GM23248 (cell line): ENCODE results near the gene THSD4. TPM values are rescaled to one million over a fixed set of nuclear protein-coding genes. Genes with fewer than 3 reads are reported as not detected.
A peak's percentile ranks its signal among the peaks of the same experiment; 100 is the strongest.

ENCODE experiments used
- DNase-seq: peaks from one replicate; pipeline ENCODE4 v3.0.0-alpha.2; 2015
- H2AFZ ChIP-seq: fragments of 200-600 bp; sonication (generic); 2 replicates; pipeline ENCODE4 v1.6.1; 2016; ENCODE audit warnings: antibody characterized with exemption
- H3F3A ChIP-seq: fragments of 200-600 bp; sonication (generic); 2 replicates; pipeline ENCODE4 v1.6.1; 2016; ENCODE audit warnings: mild to moderate bottlenecking, antibody characterized with exemption, mixed run types; ENCODE audit not compliant: insufficient read depth
- H3K27ac ChIP-seq: fragments of 200-600 bp; sonication (generic); 2 replicates; pipeline ENCODE4 v1.5.1; 2016; ENCODE audit warnings: mild to moderate bottlenecking
- H3K27me3 ChIP-seq: fragments of 200-600 bp; sonication (generic); replicated peaks from 2 replicates; pipeline ENCODE4 v1.6.1; 2016; ENCODE audit warnings: mild to moderate bottlenecking; ENCODE audit not compliant: insufficient read depth
- H3K36me3 ChIP-seq: fragments of 200-600 bp; sonication (generic); 2 replicates; pipeline ENCODE4 v1.6.1; 2016; ENCODE audit warnings: low read depth, mild to moderate bottlenecking
- H3K4me1 ChIP-seq: fragments of 200-600 bp; sonication (generic); 2 replicates; pipeline ENCODE4 v1.6.1; 2016; ENCODE audit warnings: mild to moderate bottlenecking; ENCODE audit not compliant: insufficient read depth
- H3K4me2 ChIP-seq: fragments of 200-600 bp; sonication (generic); one replicate; pipeline ENCODE4 v1.6.1; 2016; ENCODE audit warnings: mild to moderate bottlenecking; ENCODE audit not compliant: unreplicated experiment
- H3K4me3 ChIP-seq: fragments of 200-600 bp; sonication (generic); 2 replicates; pipeline ENCODE4 v1.5.1; 2016; ENCODE audit warnings: mild to moderate bottlenecking
- H3K79me2 ChIP-seq: fragments of 200-600 bp; sonication (generic); 2 replicates; pipeline ENCODE4 v1.6.1; 2016; ENCODE audit warnings: mild to moderate bottlenecking; ENCODE audit not compliant: insufficient read depth
- H3K9ac ChIP-seq: fragments of 200-600 bp; sonication (generic); 2 replicates; pipeline ENCODE4 v1.6.1; 2016; ENCODE audit warnings: mild to moderate bottlenecking
- H3K9me2 ChIP-seq: fragments of 200-600 bp; sonication (generic); 2 replicates; pipeline ENCODE4 v1.6.1; 2016; ENCODE audit warnings: mixed run types, mild to moderate bottlenecking, moderate library complexity; ENCODE audit not compliant: insufficient read depth
- H3K9me3 ChIP-seq: fragments of 200-600 bp; sonication (generic); one replicate; pipeline ENCODE4 v1.6.1; 2017; ENCODE audit warnings: low read depth
- H4K20me1 ChIP-seq: fragments of 200-600 bp; sonication (generic); 2 replicates; pipeline ENCODE4 v1.6.0; 2016; ENCODE audit not compliant: insufficient read depth
- EZH2 ChIP-seq: fragments of 200-600 bp; sonication (generic); IDR thresholded peaks from 2 replicates; pipeline ENCODE4 v1.6.1; 2018; ENCODE audit warnings: antibody characterized with exemption, mild to moderate bottlenecking; ENCODE audit not compliant: insufficient read depth, poor library complexity, severe bottlenecking
- EZH2phosphoT487 ChIP-seq: fragments of 200-600 bp; sonication (generic); IDR thresholded peaks from 2 replicates; pipeline ENCODE4 v1.6.1; 2018; ENCODE audit warnings: antibody characterized with exemption, moderate library complexity, mild to moderate bottlenecking, low read depth; ENCODE audit not compliant: insufficient read depth
- WGBS, 2 experiments: methylation state at CpG; one replicate each; pipeline ENCODE4 v1.1.6; 2015 to 2017; ENCODE audit warnings: low lambda C conversion rate in 2 of 2, low coverage in 1 of 2; ENCODE audit errors: missing lambda C conversion rate in 2 of 2; 5-methylcytosine and 5-hydroxymethylcytosine counted together
- in situ Hi-C: fragments of 300-500 bp; cut with MboI; formaldehyde crosslinking; loops from 2 replicates; pipeline ENCODE4 v1.15.0; 2020
- polyA plus RNA-seq: library from polyadenylated mRNA; unstranded; fragments of >200 nt; fragmentation: Nextera tagmentation; extraction: Ambion mirVana; gene quantifications from 2 replicates; pipeline ENCODE4 v1.2.1, GENCODE V29; 2016
- total RNA-seq: library from RNA; depleted of rRNA; stranded (reverse); fragments of >200 nt; shearing (Covaris generic); gene quantifications from 2 replicates; pipeline ENCODE4 v1.2.3, GENCODE V29; 2014

The THSD4 gene
- total and polyA plus RNA-seq, 2 experiments from 2014 or later, result 14.2 to 58.9 TPM

- H3K36me3 ChIP-seq, result no peaks in the 10 kb centered on the region
- H3K27me3 ChIP-seq, result no peaks in the 10 kb centered on the region
- H3K9me2 ChIP-seq, result no peaks in the 10 kb centered on the region
- WGBS, 2 experiments, result 59 to 67% methylated on average over 5 of the region's 5 CpGs
- TF ChIP-seq EZH2, result no peak
- no peak for TF ChIP-seq EZH2phosphoT487
- H3K4me1 ChIP-seq, result peaks cover 10% of the 10 kb centered on the region; the same call in 1 of the 2 replicates
- in situ Hi-C loops, result no loop called here
- H3F3A ChIP-seq, result 0 out of 2 replicates have a peak, but pooled peaks cover 4% of the 10 kb centered on the region
- H2AFZ ChIP-seq, result no peak overlapping the region
- H3K9ac ChIP-seq, result no peak overlapping the region
- no peaks in the 10 kb centered on the region for H3K79me2 ChIP-seq
- H3K4me3 ChIP-seq, result no peak overlapping the region
- no peaks in the 10 kb centered on the region for H4K20me1 ChIP-seq
- H3K27ac ChIP-seq, result no peak overlapping the region
- peak; percentile 28 for DNase-seq
- no peak overlapping the region for H3K4me2 ChIP-seq
- no peaks in the 10 kb centered on the region for H3K9me3 ChIP-seq
Measured at GRCh38 chr15:71572452-71573053, 457.3 kb downstream of the THSD4 start.

- no peak overlapping the region for H2AFZ ChIP-seq
- in situ Hi-C loops, result no loop called here
- no peaks in the 10 kb centered on the region for H3K9me3 ChIP-seq
- H3K36me3 ChIP-seq, result no peaks in the 10 kb centered on the region
- no peaks in the 10 kb centered on the region for H4K20me1 ChIP-seq
- H3K4me3 ChIP-seq, result no peak overlapping the region
- DNase-seq, result no peak
- WGBS, 2 experiments, result 81 to 87% methylated on average over 2 of the region's 2 CpGs
- H3F3A ChIP-seq, result 0 out of 2 replicates have a peak, but pooled peaks cover 4% of the 10 kb centered on the region
- H3K4me2 ChIP-seq, result no peak overlapping the region
- no peaks in the 10 kb centered on the region for H3K79me2 ChIP-seq
- no peaks in the 10 kb centered on the region for H3K27me3 ChIP-seq
- no peak overlapping the region for H3K9ac ChIP-seq
- TF ChIP-seq EZH2, result no peak
- TF ChIP-seq EZH2phosphoT487, result no peak
- no peak overlapping the region for H3K27ac ChIP-seq
- H3K4me1 ChIP-seq, result peaks cover 10% of the 10 kb centered on the region; the same call in 1 of the 2 replicates
- no peaks in the 10 kb centered on the region for H3K9me2 ChIP-seq
Measured at GRCh38 chr15:71573599-71573998, 458.3 kb downstream of the THSD4 start.

- Histone ChIP-seq H3K9me2 (no peaks in the 10 kb centered on the region), H2AFZ (no peak overlapping the region), H3K36me3 (no peaks in the 10 kb centered on the region), H3K4me2 (no peak overlapping the region), H3K4me1 (peaks cover 10% of the 10 kb centered on the region; the same call in 1 of the 2 replicates), H4K20me1 (no peaks in the 10 kb centered on the region), H3K4me3 (no peak overlapping the region), H3K79me2 (no peaks in the 10 kb centered on the region), H3K27me3 (no peaks in the 10 kb centered on the region), H3K9ac (no peak overlapping the region), H3K9me3 (no peaks in the 10 kb centered on the region), H3F3A (peaks cover 7% of the 10 kb centered on the region; the same call in 1 of the 2 replicates), H3K27ac (no peak overlapping the region)
- peak; percentile 47 for DNase-seq
- no peak for TF ChIP-seq EZH2phosphoT487
- TF ChIP-seq EZH2, result no peak
- WGBS, 2 experiments, result 50 to 54% methylated on average over 5 of the region's 5 CpGs
- in situ Hi-C loops, result no loop called here
Measured at GRCh38 chr15:71575474-71576045, 460.3 kb downstream of the THSD4 start.

- peak; percentile 50 for DNase-seq
- no peaks in the 10 kb centered on the region; the same call in 1 of the 2 replicates for H3K36me3 ChIP-seq
- no peak overlapping the region for H3K9ac ChIP-seq
- in situ Hi-C loops, result no loop called here
- peaks cover 16% of the 10 kb centered on the region for H3K4me1 ChIP-seq
- 18 to 24% methylated on average over 2 of the region's 2 CpGs for WGBS, 2 experiments
- no peak overlapping the region for H3K4me3 ChIP-seq
- H3K4me2 ChIP-seq, result no peak overlapping the region
- H3F3A ChIP-seq, result peaks cover 14% of the 10 kb centered on the region; the same call in 1 of the 2 replicates
- H4K20me1 ChIP-seq, result no peaks in the 10 kb centered on the region
- no peak for TF ChIP-seq EZH2
- no peak for TF ChIP-seq EZH2phosphoT487
- H3K79me2 ChIP-seq, result no peaks in the 10 kb centered on the region
- no peaks in the 10 kb centered on the region for H3K27me3 ChIP-seq
- no peak overlapping the region for H2AFZ ChIP-seq
- H3K27ac ChIP-seq, result no peak overlapping the region
- H3K9me2 ChIP-seq, result no peaks in the 10 kb centered on the region
- no peaks in the 10 kb centered on the region for H3K9me3 ChIP-seq
Measured at GRCh38 chr15:71577071-71577470, 461.8 kb downstream of the THSD4 start.
